HepG2 (cell line): ENCODE data around the gene WNT4. TPM values are rescaled to one million over a fixed set of nuclear protein-coding genes. Genes with fewer than 3 reads are reported as not detected.
A peak's percentile ranks its signal among the peaks of the same experiment; 100 is the strongest.

Source experiments
- ATAC-seq: fragments of 200-7000 bp; cut with Tn5 transposase; 3 replicates; pipeline ENCODE4 v1.9.1; 2020; ENCODE audit warnings: mild to moderate bottlenecking, moderate library complexity
- BruUV-seq: library from RNA; stranded (reverse); fragments of 400-500 nt; replicated peaks from 2 replicates; lab custom pipeline; 2021; lab: Mats Ljungman, UMichigan
- CTCF ChIA-PET: fragments of 300-600 bp; formaldehyde crosslinking; extraction: SDS; loops from one replicate; lab custom pipeline; 2021; ENCODE audit warnings: low total read pairs, inconsistent platforms, low intra/inter-chr PET ratio; lab: Yijun Ruan, JAX
- POLR2A ChIA-PET: fragments of 350-600 bp; sonication (Branson Sonifier 250); formaldehyde crosslinking; loops from one replicate; lab custom pipeline; 2020; ENCODE audit warnings: antibody characterized with exemption, inconsistent platforms; lab: Yijun Ruan, JAX
- DNase-seq: peaks from one replicate; pipeline ENCODE4 v3.0.0-alpha.2; 2015; ENCODE audit warnings: low spot score
- FAIRE-seq: peaks from 3 replicates; lab custom pipeline; 2011; peaks lifted over from hg19 to GRCh38; lab: Jason Lieb, UNC
- H2AFZ ChIP-seq: one replicate; pipeline ENCODE4 v1.6.1; 2011; ENCODE audit warnings: low read length, inconsistent platforms
- H3K27ac ChIP-seq: fragments of 300-600 bp; 3 replicates; pipeline ENCODE4 v1.8.0; 2011; ENCODE audit warnings: mixed run types, mild to moderate bottlenecking, mixed read lengths, low read length, inconsistent platforms; ENCODE audit not compliant: insufficient read depth; ENCODE audit errors: extremely low read length
- H3K27me3 ChIP-seq, 2 experiments: fragments of 200-600 bp in 1 of 2; 2 replicates in 1 of 2; 3 replicates in 1 of 2; pipeline versions ENCODE4 v1.6.0 to v1.8.0; 2011; ENCODE audit warnings: low read length in 2 of 2, mild to moderate bottlenecking in 2 of 2, moderate library complexity in 2 of 2, inconsistent platforms in 1 of 2; ENCODE audit not compliant: insufficient read depth in 2 of 2, control insufficient read depth in 1 of 2
- H3K36me3 ChIP-seq, 2 experiments: fragments of 200-600 bp in 1 of 2; replicated peaks in 1 of 2; 2 replicates in 1 of 2; 3 replicates in 1 of 2; pipeline versions ENCODE4 v1.5.1 to v1.8.0; 2011; ENCODE audit warnings: low read length in 2 of 2, inconsistent platforms in 1 of 2; ENCODE audit not compliant: insufficient read depth in 2 of 2, control insufficient read depth in 1 of 2
- H3K4me1 ChIP-seq: 2 replicates; pipeline ENCODE4 v1.5.1; 2012; ENCODE audit warnings: low read length, inconsistent platforms; ENCODE audit not compliant: insufficient read depth
- H3K4me2 ChIP-seq: 2 replicates; pipeline ENCODE4 v1.6.0; 2011; ENCODE audit warnings: low read depth, low read length, inconsistent platforms
- H3K4me3 ChIP-seq, 3 experiments: fragments of 200-600 bp in 1 of 3; sonication (generic), shearing (Covaris generic) in 1 of 3; replicated peaks in 1 of 3; 2 replicates each; pipeline ENCODE4 v1.5.1; 2011 to 2016; ENCODE audit warnings: low read length in 3 of 3, inconsistent platforms in 2 of 3, low read depth in 2 of 3, mild to moderate bottlenecking in 2 of 3, control low read depth in 1 of 3, mixed read lengths in 1 of 3; ENCODE audit not compliant: insufficient read depth in 1 of 3
- H3K79me2 ChIP-seq: one replicate; pipeline ENCODE4 v1.6.1; 2011; ENCODE audit warnings: low read length, inconsistent platforms; ENCODE audit not compliant: insufficient read depth
- H3K9ac ChIP-seq: 2 replicates; pipeline ENCODE4 v1.6.0; 2011; ENCODE audit warnings: mild to moderate bottlenecking, low read depth, low read length, inconsistent platforms; ENCODE audit not compliant: insufficient read depth
- H3K9me3 ChIP-seq: 2 replicates; pipeline ENCODE4 v1.5.1; 2012; ENCODE audit warnings: mild to moderate bottlenecking, low read length
- H4K20me1 ChIP-seq: 2 replicates; pipeline ENCODE4 v1.6.0; 2011; ENCODE audit warnings: inconsistent platforms, mild to moderate bottlenecking, low read length, moderate library complexity; ENCODE audit not compliant: insufficient read depth
- ADNP ChIP-seq: sonication (generic); formaldehyde crosslinking; IDR thresholded peaks from 2 replicates; pipeline ENCODE4 v1.4.0; 2020; ENCODE audit warnings: missing genetic modification reagents
- DNMT3B ChIP-seq: conservative IDR thresholded peaks from 2 replicates; pipeline ENCODE4 v1.6.1; 2016; ENCODE audit warnings: missing biosample characterization, control low read depth
- EZH2 ChIP-seq: conservative IDR thresholded peaks from 2 replicates; pipeline ENCODE4 v1.6.1; 2012; ENCODE audit warnings: mild to moderate bottlenecking, low read depth, low read length, moderate library complexity
- NCOA5 ChIP-seq: sonication (generic); formaldehyde crosslinking; IDR thresholded peaks from 2 replicates; pipeline ENCODE4 v1.4.0; 2020; ENCODE audit warnings: missing genetic modification reagents
- SETDB1 ChIP-seq: sonication (generic); formaldehyde crosslinking; IDR thresholded peaks from 2 replicates; pipeline ENCODE4 v1.5.1; 2020; ENCODE audit warnings: missing genetic modification reagents, mild to moderate bottlenecking, borderline replicate concordance
- SYNCRIP ChIP-seq: fragments of 200-400 bp; formaldehyde crosslinking; IDR thresholded peaks from 2 replicates; pipeline ENCODE4 v1.6.1; 2018; ENCODE audit warnings: mild to moderate bottlenecking, low read depth, low read length; ENCODE audit not compliant: insufficient read depth
- ZNF337 ChIP-seq: sonication (generic); formaldehyde crosslinking; IDR thresholded peaks from 2 replicates; pipeline ENCODE4 v1.5.1; 2020; ENCODE audit warnings: missing genetic modification reagents, low read depth, mild to moderate bottlenecking, borderline replicate concordance
- WGBS: methylation state at CpG from one replicate; pipeline ENCODE4 v1.1.6; 2017; ENCODE audit warnings: low lambda C conversion rate; 5-methylcytosine and 5-hydroxymethylcytosine counted together
- in situ Hi-C: cut with HindIII; loops from 2 replicates; pipeline ENCODE4 v1.10.0; 2017; ENCODE audit warnings: low pct_unique_long_range_greater_than_20kb; ENCODE audit not compliant: extremely low pct_ligation_motif_present
- intact Hi-C: fragments of 100-400 bp; cut with micrococcal nuclease; formaldehyde crosslinking; loops from one replicate; pipeline ENCODE4 v1.10.0; 2022; ENCODE audit not compliant: unreplicated experiment
- polyA plus RNA-seq, 8 experiments: library from polyadenylated mRNA; depleted of rRNA in 3 of 8; stranded (reverse) in 7 of 8; unstranded in 1 of 8; fragments of >200 nt; fragmentation: Illumina TruSeq in 4 of 8; extraction: Trizol in 4 of 8; gene quantifications; 2 replicates each; pipeline versions ENCODE4 v1.2.1 to v1.2.3, GENCODE V29; 2011 to 2016; ENCODE audit warnings: low read depth in 4 of 8, missing spikeins in 1 of 8, mixed read lengths in 1 of 8; ENCODE audit not compliant: insufficient read depth in 1 of 8
- total RNA-seq, 5 experiments: library from RNA; depleted of rRNA; stranded (reverse); fragments of >200 nt; fragmentation: Illumina TruSeq; extraction: Trizol; gene quantifications; 2 replicates each; pipeline ENCODE4 v1.2.3, GENCODE V29; 2016; ENCODE audit warnings: low read depth in 1 of 5
- TF ChIP-seq, protein P1 (sequence below), 2 experiments: fragments of 450-650 bp in 1 of 2; sonication (generic) in 1 of 2; formaldehyde crosslinking in 1 of 2; IDR thresholded peaks; 2 replicates each; pipeline versions ENCODE4 v1.6.1 to v1.8.0; 2016 to 2022; ENCODE audit warnings: antibody characterized with exemption in 1 of 2, mild to moderate bottlenecking in 1 of 2, missing genetic modification reagents in 1 of 2

WNT4 gene
- total and polyA plus RNA-seq, 2 of the 13 experiments (the other 11 are each of a cell fraction or from before 2014, with no cell fraction given): not detected

DNA sequence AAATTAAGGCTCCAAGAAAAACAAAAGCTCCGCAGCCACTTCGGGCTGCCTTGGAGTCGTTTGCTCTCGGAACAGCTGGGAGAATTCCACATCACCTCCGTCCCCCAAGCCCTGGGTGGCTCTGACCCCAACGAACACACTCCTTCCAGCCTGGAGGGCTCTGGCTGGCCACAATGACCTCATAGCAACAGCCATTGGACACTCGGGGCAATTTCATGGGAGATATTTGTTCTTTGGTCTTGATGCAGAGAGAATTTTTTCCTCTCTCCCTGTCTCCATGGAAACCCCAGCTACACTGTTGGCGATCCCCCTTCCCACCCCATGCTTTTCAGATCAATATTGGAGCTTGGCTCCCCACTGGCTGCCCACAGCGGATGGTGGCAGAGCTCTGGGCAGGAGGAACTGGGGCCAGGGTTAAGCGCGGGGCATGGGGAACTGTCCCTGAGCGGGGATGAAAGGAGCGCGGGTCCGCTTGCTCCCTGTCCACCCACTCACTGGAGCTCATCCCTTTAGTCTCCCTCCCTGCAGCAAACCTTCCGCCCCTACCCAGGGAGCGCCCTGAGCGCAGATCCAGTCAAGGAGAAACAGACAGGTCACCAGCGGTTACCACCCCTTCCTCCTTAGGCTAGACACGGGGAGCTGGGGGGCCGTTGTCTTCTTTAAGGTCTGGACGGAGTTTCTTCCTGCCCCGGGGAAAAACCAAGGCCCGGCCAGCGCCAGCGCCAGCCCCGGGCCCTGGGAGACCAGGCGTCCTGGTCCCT, 1.2 kb downstream of the WNT4 start:
- TF ChIP-seq NCOA5 (CRISPR knock-in tag) (no peak), EZH2 (peak; percentile 75; the same call in 1 of the 2 replicates)
- ChIA-PET CTCF (no interaction called here), POLR2A (no interaction called here)
- intact Hi-C loops: no loop called here
- Histone ChIP-seq H4K20me1 (peaks cover 42% of the 10 kb centered on the region), H3K4me3 (no peak overlapping the region), H3K9ac (no peak overlapping the region), H3K9me3 (no peaks in the 10 kb centered on the region), H3K27ac (no peak overlapping the region), H3K36me3 (no peaks in the 10 kb centered on the region), H2AFZ (no peak overlapping the region), H3K4me2 (peak overlapping the region; percentile 23; the same call in 1 of the 2 replicates), H3K27me3 (peaks cover 39 to 87% of the 10 kb centered on the region in 2 experiments), H3K79me2 (no peaks in the 10 kb centered on the region), H3K4me1 (no peaks in the 10 kb centered on the region)
- FAIRE-seq (no peak), ATAC-seq (peak; percentile 23), DNase-seq (no peak)
- in situ Hi-C loops: no loop called here
- 15% methylated on average over 11 of the region's 28 CpGs for WGBS
- BruUV-seq: no TSS peak

GRCh38 chr1:22140694-22141093, 2.2 kb downstream of the WNT4 start:
- no peaks in the 10 kb centered on the region for H3K4me1 ChIP-seq
- no TSS peak for BruUV-seq
- no peak overlapping the region for H3K4me2 ChIP-seq
- ChIA-PET CTCF (no interaction called here), POLR2A (no interaction called here)
- ATAC-seq (no peak), DNase-seq (no peak), FAIRE-seq (no peak)
- no peak overlapping the region for H3K9ac ChIP-seq
- H3K36me3 ChIP-seq: no peaks in the 10 kb centered on the region
- H3K27me3 ChIP-seq: peaks cover 43 to 90% of the 10 kb centered on the region in 2 experiments
- WGBS: 20% methylated on average over 2 of the region's 5 CpGs
- in situ Hi-C loops (no loop called here), intact Hi-C loops (no loop called here)
- no peak overlapping the region for H3K4me3 ChIP-seq
- no peak overlapping the region for H3K27ac ChIP-seq
- H3K79me2 ChIP-seq: no peaks in the 10 kb centered on the region
- no peaks in the 10 kb centered on the region for H3K9me3 ChIP-seq
- H4K20me1 ChIP-seq: peaks cover 39% of the 10 kb centered on the region; the same call in 1 of the 2 replicates
- no peak overlapping the region for H2AFZ ChIP-seq
- no peak for TF ChIP-seq ZNF337
- TF ChIP-seq EZH2: no peak
- no peak for TF ChIP-seq SETDB1 (CRISPR knock-in tag)
- no peak for TF ChIP-seq DNMT3B (CRISPR knock-in tag)
- TF ChIP-seq SYNCRIP: no peak
- TF ChIP-seq, protein P1, sequence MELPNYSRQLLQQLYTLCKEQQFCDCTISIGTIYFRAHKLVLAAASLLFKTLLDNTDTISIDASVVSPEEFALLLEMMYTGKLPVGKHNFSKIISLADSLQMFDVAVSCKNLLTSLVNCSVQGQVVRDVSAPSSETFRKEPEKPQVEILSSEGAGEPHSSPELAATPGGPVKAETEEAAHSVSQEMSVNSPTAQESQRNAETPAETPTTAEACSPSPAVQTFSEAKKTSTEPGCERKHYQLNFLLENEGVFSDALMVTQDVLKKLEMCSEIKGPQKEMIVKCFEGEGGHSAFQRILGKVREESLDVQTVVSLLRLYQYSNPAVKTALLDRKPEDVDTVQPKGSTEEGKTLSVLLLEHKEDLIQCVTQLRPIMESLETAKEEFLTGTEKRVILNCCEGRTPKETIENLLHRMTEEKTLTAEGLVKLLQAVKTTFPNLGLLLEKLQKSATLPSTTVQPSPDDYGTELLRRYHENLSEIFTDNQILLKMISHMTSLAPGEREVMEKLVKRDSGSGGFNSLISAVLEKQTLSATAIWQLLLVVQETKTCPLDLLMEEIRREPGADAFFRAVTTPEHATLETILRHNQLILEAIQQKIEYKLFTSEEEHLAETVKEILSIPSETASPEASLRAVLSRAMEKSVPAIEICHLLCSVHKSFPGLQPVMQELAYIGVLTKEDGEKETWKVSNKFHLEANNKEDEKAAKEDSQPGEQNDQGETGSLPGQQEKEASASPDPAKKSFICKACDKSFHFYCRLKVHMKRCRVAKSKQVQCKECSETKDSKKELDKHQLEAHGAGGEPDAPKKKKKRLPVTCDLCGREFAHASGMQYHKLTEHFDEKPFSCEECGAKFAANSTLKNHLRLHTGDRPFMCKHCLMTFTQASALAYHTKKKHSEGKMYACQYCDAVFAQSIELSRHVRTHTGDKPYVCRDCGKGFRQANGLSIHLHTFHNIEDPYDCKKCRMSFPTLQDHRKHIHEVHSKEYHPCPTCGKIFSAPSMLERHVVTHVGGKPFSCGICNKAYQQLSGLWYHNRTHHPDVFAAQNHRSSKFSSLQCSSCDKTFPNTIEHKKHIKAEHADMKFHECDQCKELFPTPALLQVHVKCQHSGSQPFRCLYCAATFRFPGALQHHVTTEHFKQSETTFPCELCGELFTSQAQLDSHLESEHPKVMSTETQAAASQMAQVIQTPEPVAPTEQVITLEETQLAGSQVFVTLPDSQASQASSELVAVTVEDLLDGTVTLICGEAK (IDR thresholded peaks at IDR 0.05): no peak
- TF ChIP-seq, protein P1 (CRISPR knock-in tag; IDR thresholded peaks at IDR 0.05): no peak
- no peak for TF ChIP-seq ADNP (CRISPR knock-in tag)
